ENCODE measurements around the gene GOLIM4.
"Not testable (repeated sequence)": the region's sequence is repeated elsewhere in the genome, so short reads cannot be mapped to it uniquely, and the experiment has no call there.

Gene GOLIM4

DNA sequence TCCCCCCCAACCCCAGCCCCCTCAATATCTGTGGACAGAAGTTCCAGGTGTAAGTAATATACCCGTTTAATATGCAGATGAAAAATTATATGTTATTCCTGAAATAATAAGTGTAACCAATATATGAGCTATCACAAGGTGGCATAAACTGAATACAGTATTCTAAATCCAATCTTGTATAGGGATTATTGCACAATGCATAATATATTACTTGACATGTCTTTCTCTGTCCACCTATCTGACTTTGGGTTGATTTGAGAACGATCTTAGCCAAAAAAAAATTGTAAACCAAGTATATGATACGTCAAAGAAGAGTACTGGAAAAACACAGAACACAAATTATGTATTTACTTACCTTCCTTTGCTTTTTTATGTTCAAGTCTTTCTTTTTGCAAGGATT lies 47.8 kb downstream of the GOLIM4 start:
- no peak for DNase-seq

DNA sequence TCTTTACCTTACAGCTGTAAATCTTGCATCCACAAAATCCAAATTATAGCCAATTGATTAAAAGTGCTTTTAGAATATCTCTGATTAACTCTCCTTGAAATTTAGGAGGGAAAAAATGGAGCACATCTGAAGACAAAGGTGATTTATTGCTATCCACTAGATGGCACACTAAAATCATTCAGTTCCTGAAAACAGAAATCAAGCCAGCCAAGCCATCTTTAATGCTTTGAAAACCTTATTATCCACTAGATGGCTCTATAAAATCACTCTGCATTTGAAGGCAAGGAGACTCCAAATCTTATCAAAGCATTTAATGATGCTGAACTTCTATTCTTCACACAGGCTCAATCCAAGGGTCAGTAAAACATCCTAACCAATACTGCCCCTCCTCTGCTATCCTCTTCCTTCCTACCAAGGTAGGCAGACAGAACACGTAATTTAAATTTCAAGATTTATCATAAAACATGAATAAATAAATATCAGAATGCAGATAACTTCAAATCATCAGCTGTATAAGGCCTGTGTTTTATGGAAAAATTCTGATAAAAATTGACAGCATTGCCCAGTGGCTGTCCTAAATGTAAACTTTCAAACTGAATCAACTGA lies 48.4 kb downstream of the GOLIM4 start:
- DNase-seq = peak; percentile 75 to 92 (median 92)

DNA sequence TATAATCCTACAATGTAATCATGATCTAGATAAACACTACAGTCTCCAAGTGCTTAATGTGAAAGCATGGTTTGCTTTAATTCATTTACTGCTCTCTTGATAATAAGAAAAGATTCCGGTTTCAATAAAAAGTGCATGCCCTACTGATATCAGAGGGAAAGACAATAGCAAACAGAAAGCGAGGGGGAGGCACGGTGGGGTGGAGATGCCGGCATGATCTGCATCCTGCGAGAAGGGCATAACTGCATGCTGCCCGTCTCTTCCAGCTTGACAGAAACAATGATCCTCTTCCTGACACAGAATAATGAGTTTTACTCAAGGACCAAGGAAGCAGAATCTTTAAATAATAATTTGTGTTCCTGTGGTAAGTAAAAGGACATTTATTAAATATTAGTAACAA lies 51.7 kb downstream of the GOLIM4 start:
- no peak for DNase-seq

DNA sequence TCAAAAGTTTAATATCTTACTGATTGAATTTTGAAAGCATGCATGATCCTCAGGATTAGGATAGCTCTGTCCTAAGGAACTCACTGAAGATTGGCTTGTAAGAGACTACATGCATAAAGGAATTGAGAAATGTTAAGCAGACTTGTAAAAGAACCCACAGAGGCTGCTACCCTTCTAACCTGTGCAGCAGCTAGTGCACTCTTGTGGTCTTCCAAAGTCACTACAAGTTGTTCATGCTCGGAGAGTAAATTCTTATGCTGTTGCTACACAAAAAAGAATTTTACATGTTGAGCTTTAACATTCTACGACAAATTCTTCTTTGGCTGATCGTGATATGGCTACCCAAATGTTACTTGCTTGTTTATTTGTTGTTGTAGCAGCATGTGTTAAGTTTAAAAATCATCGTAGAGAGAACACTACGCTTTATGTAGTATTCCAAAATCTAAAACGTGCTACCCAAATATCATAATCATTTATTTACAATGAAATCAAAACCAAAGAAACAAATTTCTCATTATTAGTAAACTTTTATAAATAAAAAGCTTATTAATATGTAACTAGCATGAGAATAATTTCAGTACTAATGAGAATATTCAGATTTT lies 55.0 kb downstream of the GOLIM4 start:
- peak; percentile 61 to 78 (median 77) for DNase-seq

DNA sequence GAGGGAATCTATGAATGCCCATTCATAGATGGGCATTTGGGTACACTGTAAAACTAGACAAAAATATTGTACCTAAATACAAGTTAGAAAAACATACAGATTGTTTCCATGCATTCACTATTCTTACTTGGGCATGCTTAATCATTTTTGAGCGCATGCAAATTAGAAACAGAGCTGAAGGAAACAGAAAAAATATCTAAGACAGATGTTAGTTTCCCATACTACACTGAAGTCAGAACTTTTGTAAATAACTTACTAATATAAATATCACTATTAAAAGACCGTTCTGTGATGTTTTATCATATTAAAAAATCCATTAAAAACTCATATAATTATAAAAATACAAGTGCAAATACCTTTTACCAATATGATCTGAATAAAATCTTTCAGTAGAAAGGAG lies 58.7 kb downstream of the GOLIM4 start:
- DNase-seq = no peak

DNA sequence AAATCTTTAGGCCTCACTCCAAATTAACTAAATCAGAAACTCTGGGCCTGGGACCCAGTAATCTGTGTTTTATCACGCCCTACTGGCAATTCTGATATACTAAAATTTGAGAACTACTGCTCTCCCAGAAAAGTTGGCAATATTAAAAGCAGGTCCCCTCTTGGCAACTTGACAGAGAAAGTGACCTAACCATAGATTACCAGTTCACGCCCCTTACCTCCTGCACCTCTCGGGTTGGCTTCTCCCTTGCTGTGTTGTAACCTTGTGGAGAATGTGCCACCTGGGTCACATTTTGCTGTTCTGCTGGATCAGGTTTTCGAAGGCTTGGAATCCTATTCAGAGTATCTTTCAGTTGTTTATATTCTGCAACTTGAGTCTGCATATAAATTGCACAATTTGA lies 59.1 kb downstream of the GOLIM4 start:
- no peak for DNase-seq

DNA sequence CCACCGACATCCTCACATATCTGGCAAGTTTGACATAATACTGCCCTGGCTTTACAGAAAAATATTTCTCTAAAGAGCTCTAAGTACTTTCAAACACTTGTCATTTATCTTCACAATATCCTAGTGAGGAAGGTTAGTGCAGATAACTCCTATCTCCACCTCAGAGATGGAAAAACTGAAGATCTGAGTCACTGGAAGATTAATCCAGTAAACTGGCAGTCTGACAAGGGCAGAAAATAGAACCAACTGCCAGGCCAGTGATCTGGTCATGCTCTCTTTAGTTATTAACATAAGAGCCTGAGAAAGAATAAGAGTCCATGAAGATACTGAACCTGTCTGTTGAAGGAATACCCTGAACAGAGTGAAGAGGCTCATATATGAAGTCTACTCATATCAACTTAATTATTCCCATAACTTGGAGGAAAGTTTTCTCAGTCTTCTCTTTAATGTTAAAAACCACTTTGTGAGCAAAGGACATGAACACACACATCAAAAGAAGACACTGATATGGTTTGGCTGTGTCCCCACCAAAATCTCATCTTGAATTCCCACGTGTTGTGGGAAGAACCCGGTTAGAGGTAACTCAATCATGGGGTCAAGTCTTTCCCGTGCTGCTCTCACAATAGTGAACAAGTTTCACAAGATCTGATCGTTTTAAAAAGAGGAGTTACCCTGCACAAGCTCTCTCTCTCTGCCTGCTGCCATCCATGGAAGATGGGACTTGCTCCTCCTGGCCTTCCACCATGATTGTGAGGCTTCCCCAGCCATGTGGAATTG lies 61.4 kb downstream of the GOLIM4 start:
- DNase-seq = no peak

DNA sequence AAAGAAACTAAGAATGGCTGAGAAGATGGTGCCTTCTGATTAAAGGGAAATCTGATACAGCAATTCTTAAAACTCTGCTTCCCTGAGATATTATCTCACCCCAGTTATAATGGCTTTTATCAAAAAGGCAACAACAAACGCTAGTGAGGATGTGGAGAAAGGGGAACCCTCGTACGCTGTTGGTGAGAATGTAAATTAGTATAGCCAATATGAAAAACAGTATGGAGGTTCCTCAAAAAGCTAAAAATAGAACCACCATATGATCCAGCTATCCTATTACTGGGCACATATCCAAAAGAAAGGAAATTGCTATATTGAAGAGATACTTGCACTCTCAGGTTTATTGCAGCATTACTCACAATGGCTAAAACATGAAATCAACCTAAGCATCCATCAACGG lies 65.1 kb downstream of the GOLIM4 start:
- DNase-seq = peak; percentile 53 to 63 (median 54)

DNA sequence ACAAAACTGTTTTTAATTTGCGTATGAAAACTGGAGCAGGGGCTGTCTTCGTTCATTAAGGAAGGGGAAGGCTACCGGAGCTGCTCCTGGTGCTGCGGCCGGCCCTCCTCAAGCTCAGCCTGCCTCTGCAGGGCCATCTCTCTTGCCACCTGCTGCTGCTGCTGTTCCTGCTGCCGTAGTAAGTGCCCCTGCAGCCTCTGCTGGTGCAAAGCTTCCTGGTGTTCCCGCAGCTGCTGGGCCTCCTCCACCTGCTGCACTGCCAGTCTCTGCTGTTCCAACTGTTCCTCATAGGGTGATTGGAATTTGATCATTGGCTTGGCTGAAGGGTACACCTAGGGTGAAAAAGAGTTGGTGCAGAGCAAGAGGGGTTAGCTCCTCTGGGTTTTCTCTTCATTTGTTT lies 66.0 kb downstream of the GOLIM4 start:
- DNase-seq = no peak

DNA sequence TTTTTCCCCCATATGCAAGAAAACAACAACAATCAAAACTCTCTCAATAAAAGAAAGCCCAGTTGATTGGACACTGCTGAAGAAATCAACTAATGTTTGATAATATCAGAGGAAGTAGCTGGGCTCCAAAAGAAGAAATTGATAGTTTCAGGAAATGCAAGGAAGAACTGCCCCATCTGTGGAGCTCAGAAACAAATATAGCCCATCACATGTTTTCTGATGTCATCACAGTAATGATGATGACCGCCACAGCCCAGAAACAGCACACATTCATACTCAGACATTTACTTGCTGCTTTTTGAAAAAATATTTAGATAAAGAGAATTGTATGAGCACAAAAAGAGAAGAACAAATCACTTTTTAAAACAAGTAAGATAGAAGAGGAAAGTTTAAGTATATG lies 67.6 kb downstream of the GOLIM4 start:
- peak; percentile 57 to 79 (median 67) for DNase-seq

DNA sequence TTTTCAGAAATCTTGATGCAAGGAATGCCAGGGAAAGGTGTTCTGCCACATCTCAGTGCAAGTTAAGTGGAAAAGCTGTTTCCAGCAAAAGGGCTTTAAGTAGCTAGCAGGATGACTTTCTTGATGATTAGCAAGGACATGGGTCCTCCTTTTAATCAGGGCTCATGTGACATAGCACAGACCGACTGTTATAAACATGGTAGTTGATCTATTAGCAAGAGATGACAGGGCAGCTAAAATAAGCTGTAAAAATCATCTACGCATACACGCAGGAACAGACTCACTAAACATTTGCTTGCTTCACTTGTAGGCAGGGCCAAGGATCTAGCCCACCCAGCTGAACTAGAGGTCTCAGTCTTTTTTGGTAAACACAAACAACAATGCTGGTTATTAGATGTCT lies 69.0 kb downstream of the GOLIM4 start:
- no peak for DNase-seq

DNA sequence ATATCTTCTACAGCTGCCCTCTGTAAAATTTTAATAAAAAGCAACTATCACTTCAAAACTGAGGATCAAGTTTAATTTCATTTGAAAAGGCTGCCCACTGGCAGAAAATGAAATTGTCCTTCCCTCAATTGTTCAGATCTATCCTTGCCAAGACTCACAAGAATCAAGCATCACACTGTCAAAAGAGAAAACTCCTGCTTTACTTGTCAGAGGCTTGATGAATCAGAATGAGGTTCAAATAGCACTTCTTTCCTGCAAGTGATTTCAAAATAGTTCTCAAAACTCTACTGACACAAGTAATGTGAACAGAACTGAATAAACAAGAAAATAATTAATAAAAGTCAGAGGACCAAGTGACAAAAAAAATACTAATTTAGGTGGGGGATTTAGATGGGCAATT lies 70.6 kb downstream of the GOLIM4 start:
- DNase-seq = peak in 2 of 3 donors; percentile 49 to 65

DNA sequence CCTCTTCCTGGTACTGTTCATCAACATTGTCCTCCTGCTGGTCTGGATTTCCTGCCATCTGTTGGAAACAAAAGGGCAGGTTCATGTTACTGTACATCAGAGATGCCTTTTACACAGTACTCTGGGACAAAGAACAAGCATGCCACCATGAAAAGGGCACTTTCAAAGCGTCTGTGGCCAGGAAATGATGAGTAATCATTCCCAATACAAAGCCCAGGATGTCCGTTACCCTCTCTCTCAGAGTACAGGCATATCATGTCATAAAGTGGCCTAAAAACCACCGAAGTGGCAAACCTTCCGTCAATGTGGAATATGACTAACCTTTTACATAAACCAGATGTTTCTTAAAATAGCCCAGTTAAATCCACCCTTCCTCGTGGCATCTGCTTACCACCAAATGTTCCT lies 71.2 kb downstream of the GOLIM4 start:
- DNase-seq = peak; percentile 70 to 92 (median 75)

DNA sequence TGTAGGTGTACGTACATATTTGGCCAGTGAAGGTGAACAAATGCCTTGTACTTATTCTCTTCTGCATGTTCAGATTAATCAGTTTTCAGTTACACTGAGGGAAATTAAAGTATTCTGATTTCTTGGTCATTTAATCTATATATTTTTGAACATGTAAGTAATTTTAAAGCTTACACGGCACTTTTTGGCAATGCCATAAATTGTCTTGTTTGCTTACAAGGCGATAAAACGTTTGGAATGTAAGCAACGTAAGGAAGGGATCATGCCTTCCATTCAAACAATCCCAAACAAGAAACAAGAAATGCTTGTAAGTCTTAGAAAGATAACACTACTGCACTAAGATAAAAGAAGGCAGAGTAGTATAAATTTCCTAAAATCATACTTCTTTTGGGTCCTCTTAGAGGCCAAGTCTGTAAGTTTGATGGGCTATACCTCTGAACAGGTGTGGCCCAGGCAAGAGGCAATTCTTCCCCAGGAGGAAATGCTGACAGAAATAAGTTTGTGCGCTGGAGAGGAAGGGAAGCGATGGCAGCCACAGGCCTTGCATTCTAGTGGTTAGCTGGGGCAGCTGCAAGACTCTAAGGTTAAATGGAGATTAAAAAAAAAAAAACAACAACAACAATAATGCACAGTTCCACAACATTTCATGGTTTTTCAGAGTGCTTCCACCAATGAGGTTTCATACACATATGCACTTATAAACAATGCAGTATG lies 73.8 kb downstream of the GOLIM4 start:
- DNase-seq = peak in 1 of 3 donors; percentile 3

DNA sequence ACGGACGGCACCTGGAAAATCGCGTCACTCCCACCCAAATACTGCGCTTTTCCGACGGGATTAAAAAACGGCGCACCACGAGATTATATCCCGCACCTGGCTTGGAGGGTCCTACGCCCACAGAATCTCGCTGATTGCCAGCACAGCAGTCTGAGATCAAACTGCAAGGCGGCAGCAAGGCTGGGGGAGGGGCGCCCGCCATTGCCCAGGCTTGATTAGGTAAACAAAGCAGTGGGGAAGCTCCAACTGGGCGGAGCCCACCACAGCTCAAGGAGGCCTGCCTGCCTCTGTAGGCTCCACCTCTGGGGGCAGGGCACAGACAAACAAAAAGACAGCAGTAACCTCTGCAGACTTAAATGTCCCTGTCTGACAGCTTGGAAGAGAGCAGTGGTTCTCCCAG lies 84.4 kb downstream of the GOLIM4 start:
- DNase-seq = not testable (repeated sequence)

DNA sequence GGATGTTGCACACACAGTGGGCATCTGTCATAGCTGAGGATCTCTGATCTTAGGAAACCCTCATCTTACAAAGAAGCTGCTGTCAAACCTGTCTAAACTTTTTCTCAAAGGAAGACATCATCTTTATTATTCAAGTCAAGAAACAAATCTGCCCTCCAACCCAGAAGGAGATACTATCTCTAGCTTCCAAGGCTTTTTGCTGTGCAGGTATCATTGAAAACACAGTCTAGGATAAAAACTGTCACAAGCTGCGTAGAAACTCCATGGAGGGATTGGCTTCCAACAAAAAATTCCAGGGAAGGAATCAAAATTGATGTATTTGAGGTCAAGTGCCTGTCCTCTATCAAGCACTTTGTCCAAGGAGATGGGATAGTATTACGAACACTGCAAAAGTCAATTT lies 89.1 kb downstream of the GOLIM4 start:
- DNase-seq = no peak

DNA sequence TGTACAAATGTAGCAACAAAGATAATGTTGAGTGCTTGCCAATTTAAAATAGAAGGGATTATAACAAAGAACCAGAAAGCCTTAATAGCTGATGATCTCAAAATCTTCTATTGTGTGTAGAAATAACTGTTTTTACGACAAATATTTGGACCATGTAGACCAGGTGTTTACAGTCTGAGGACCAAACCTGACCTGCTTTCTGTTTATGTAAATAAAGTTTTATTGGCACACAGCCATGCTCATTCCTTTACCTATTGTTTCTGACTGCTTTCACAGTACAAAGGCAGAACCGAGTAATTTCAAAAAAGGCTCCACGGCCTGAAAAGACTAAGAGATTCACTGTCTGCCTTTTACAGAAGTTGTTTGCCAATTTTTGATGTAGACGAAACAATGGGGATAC lies 91.8 kb downstream of the GOLIM4 start:
- DNase-seq = no peak

DNA sequence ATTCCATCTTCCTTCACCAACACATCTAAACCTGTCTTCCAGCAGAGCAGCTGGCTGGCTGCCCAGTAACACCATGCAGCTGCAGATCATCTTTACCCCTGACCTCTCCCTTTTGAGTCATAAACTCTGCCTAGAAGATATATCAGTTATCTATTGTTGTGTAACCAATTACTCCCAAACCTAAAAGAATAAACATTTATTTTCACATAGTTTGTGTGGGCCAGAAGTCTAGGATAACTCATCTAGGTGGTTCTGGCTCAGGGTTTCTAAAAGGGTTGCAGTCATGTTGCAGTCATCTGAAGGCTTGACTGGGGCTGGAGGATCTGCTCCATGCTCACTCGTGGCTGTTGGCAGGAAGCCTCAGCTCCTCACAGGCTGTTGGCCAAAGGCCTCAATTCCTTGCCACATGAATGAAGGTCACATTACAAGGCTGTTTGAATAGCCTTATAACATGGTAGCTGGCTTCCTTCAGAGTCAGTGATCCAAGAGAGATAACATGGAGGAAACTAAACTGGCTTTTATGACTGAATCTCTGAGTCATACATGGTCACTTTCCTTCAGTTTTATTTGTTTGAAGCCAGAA lies 92.8 kb downstream of the GOLIM4 start:
- peak; percentile 3 to 18 (median 10) for DNase-seq

DNA sequence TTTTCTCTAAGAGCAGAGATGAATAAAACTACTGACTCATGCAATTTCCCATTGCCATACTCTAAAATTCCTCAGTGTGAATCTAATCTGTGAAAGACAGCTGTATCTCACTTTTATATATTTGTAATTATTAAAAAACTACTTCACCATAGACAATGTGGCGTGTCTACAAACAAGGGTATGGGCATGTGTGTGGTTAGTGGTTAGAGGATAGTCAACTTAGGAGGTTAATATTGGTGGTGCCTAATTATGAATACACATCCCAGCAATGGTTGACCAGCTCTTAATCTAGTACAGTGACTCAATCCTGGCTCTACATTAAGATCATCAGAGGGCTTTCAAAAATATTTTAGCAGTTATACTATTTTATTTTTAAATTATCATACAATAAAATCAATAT lies 94.5 kb downstream of the GOLIM4 start:
- DNase-seq = no peak

DNA sequence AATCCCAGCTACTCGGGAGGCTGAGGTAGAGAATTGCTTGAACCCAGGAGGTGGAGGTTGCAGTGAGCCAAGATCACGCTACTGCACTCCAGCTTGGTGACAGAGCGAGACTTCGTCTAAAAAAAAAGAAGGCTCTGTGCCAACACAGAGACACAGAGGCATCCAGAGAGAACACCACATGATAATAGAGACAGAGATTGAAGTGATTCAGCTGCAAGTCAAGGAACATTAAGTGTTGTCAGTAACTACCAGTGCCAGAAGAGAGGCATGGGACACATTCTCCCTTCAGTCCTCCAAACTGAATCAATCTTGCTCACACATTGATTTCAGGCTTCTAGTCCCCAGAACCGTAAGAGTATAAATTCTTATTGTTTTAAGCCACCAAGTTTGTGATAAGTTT lies 97.5 kb downstream of the GOLIM4 start:
- DNase-seq = no peak

DNA sequence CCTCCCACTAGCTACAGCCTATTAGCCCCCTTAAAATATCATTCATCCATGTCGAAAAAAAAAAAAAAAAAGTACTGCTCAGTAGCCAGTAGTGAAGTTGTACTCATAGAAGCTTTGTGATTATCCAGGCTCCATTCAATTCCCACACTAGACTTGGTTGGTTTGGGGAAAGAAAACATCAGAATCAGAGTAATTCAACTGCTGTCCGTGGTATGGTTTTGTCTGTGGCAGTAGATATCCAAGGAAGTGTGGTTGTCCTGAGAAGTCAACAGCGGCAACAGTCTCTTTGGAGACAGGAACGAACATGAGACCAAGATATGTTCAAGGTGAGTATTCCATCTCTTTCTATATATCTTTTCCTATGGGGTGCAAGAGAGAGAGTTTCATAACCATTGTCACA lies 99.2 kb downstream of the GOLIM4 start:
- no peak for DNase-seq

DNA sequence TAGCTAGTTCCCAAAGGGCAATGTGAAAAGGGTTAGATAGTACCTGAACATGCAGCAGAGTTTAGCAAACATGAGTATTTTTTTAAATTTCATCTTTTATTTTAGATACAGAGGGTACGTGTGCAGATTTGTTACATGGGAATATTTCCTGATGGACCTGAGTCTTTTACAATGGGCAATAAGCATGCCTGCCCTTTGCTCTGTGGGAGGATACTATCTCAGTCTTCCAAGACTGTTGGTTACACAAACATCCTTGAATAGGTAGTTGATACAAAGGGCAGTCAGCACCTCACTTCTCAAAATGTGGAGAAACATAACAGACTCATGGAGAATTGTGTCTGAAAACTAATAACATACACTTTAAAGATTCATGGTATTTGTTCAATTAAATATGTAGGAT lies 103.3 kb downstream of the GOLIM4 start:
- DNase-seq = no peak

DNA sequence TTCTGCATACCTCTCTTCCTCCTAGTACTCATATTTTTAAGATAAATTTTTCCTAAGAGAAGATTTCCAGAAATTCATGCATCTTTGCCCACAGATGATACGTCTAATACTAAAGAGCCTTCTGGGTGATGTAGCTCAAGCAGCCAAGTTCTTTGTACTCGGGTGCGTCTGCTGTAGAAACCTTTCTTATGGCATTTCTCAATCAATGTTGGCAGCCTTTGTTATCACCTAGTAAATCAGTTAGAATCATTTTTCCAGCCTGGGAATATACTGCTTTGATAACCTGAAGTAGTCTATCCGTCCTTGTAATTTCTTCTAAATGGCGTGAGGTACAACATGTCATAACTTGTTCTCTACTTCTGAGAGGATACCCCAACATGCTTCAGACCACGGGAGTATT lies 104.5 kb downstream of the GOLIM4 start:
- no peak for DNase-seq
